Dermis blood vessel endothelial cell (primary cell): ENCODE data around the gene EYS. TPM values are rescaled to one million over a fixed set of nuclear protein-coding genes. Genes with fewer than 3 reads are reported as not detected.
"Not testable (repeated sequence)": the region's sequence is repeated elsewhere in the genome, so short reads cannot be mapped to it uniquely, and the experiment has no call there.

Experiments used
- DNase-seq: peaks from one replicate; pipeline ENCODE4 v3.0.0; 2010
- total RNA-seq: library from RNA; depleted of rRNA; stranded (reverse); fragments of >200 nt; gene quantifications from 2 replicates; pipeline ENCODE4 v1.2.3, GENCODE V29; 2014

EYS gene
- total RNA-seq, 1 donor from 2014 or later = not detected

- no peak for DNase-seq
These were observed 1606.2 kb downstream of the EYS start for GRCh38 chr6:64100702-64101303.

- no peak for DNase-seq
These were observed 1616.7 kb downstream of the EYS start for GRCh38 chr6:64090352-64090751.

- no peak for DNase-seq
These were observed 1621.9 kb downstream of the EYS start for GRCh38 chr6:64085126-64085525.

GRCh38 chr6:64084185-64084663, 1622.8 kb downstream of the EYS start:
- DNase-seq = no peak

GRCh38 chr6:64083261-64083660, 1623.8 kb downstream of the EYS start:
- no peak for DNase-seq

- DNase-seq = no peak
These were observed 1625.6 kb downstream of the EYS start for GRCh38 chr6:64081453-64081852.

GRCh38 chr6:64074981-64075380, 1632.0 kb downstream of the EYS start:
- DNase-seq = no peak

- no peak for DNase-seq
These were observed 1634.3 kb downstream of the EYS start for GRCh38 chr6:64072686-64073085.

- DNase-seq = no peak
These were observed 1642.1 kb downstream of the EYS start for GRCh38 chr6:64064919-64065318.

- no peak for DNase-seq
These were observed 1643.9 kb downstream of the EYS start for GRCh38 chr6:64062960-64063683.

GRCh38 chr6:64054861-64055260, 1652.2 kb downstream of the EYS start:
- DNase-seq = no peak

- DNase-seq = no peak
These were observed 1656.4 kb downstream of the EYS start for GRCh38 chr6:64050590-64050989.

GRCh38 chr6:64049736-64050135, 1657.3 kb downstream of the EYS start:
- no peak for DNase-seq

- DNase-seq = no peak
These were observed 1660.2 kb downstream of the EYS start for GRCh38 chr6:64046746-64047208.

GRCh38 chr6:64041373-64041772, 1665.7 kb downstream of the EYS start:
- no peak for DNase-seq

- DNase-seq = no peak
These were observed 1666.9 kb downstream of the EYS start for GRCh38 chr6:64040113-64040512.

GRCh38 chr6:64037427-64037826, 1669.6 kb downstream of the EYS start:
- no peak for DNase-seq

- no peak for DNase-seq
These were observed 1671.9 kb downstream of the EYS start for GRCh38 chr6:64034910-64035655.

- DNase-seq = no peak
These were observed 1672.7 kb downstream of the EYS start for GRCh38 chr6:64034291-64034690.

GRCh38 chr6:64030950-64031618, 1675.9 kb downstream of the EYS start:
- DNase-seq = not testable (repeated sequence)

- DNase-seq = no peak
These were observed 1683.3 kb downstream of the EYS start for GRCh38 chr6:64023693-64024092.

- no peak for DNase-seq
These were observed 1692.4 kb downstream of the EYS start for GRCh38 chr6:64014595-64014994.

- no peak for DNase-seq
These were observed 1694.0 kb downstream of the EYS start for GRCh38 chr6:64013011-64013410.
